Measurements from ENCODE around the gene EP400.
A peak's percentile ranks its signal among the peaks of the same experiment; 100 is the strongest.

EP400 gene

GRCh38 chr12:132069336-132069985, 119.7 kb downstream of the EP400 start:
- TF ChIP-seq POLR2A (IDR thresholded peaks at IDR 0.05; ENCODE audit: extremely low read depth, insufficient read length) (no peak), MAX (IDR thresholded peaks at IDR 0.05; ENCODE audit: low read depth, low read length) (no peak), CTCF (IDR thresholded peaks at IDR 0.05; ENCODE audit: low read depth, low read length) (no peak), MYC (IDR thresholded peaks at IDR 0.05; ENCODE audit: low read depth, low read length) (no peak)
- no peak for DNase-seq (ENCODE audit: low read depth)
- no peak overlapping the region for H3K4me3 ChIP-seq (ENCODE audit: low read depth, low read length)

- no peak for DNase-seq (ENCODE audit: low read depth)
- H3K4me3 ChIP-seq (ENCODE audit: low read depth, low read length): no peak overlapping the region
- TF ChIP-seq MYC (IDR thresholded peaks at IDR 0.05; ENCODE audit: low read depth, low read length) (no peak), MAX (IDR thresholded peaks at IDR 0.05; ENCODE audit: low read depth, low read length) (no peak), POLR2A (IDR thresholded peaks at IDR 0.05; ENCODE audit: extremely low read depth, insufficient read length) (no peak), CTCF (IDR thresholded peaks at IDR 0.05; ENCODE audit: low read depth, low read length) (no peak)
Measured at GRCh38 chr12:132070298-132070697, 120.6 kb downstream of the EP400 start.

- H3K4me3 ChIP-seq (ENCODE audit: low read depth, low read length): no peak overlapping the region
- DNase-seq (ENCODE audit: low read depth): peak; percentile 66
- TF ChIP-seq CTCF (IDR thresholded peaks at IDR 0.05; ENCODE audit: low read depth, low read length) (no peak), MYC (IDR thresholded peaks at IDR 0.05; ENCODE audit: low read depth, low read length) (no peak), POLR2A (IDR thresholded peaks at IDR 0.05; ENCODE audit: extremely low read depth, insufficient read length) (no peak), MAX (IDR thresholded peaks at IDR 0.05; ENCODE audit: low read depth, low read length) (no peak)
Measured at GRCh38 chr12:132071040-132071810, 121.5 kb downstream of the EP400 start.

GRCh38 chr12:132071830-132072384, 122.2 kb downstream of the EP400 start:
- no peak for DNase-seq (ENCODE audit: low read depth)
- TF ChIP-seq MYC (IDR thresholded peaks at IDR 0.05; ENCODE audit: low read depth, low read length): no peak
- no peak for TF ChIP-seq CTCF (IDR thresholded peaks at IDR 0.05; ENCODE audit: low read depth, low read length)
- TF ChIP-seq POLR2A (IDR thresholded peaks at IDR 0.05; ENCODE audit: extremely low read depth, insufficient read length): no peak
- no peak for TF ChIP-seq MAX (IDR thresholded peaks at IDR 0.05; ENCODE audit: low read depth, low read length)
- H3K4me3 ChIP-seq (ENCODE audit: low read depth, low read length): no peak overlapping the region

- TF ChIP-seq POLR2A (IDR thresholded peaks at IDR 0.05; ENCODE audit: extremely low read depth, insufficient read length): no peak
- no peak for TF ChIP-seq CTCF (IDR thresholded peaks at IDR 0.05; ENCODE audit: low read depth, low read length)
- no peak for TF ChIP-seq MAX (IDR thresholded peaks at IDR 0.05; ENCODE audit: low read depth, low read length)
- no peak for TF ChIP-seq MYC (IDR thresholded peaks at IDR 0.05; ENCODE audit: low read depth, low read length)
- H3K4me3 ChIP-seq (ENCODE audit: low read depth, low read length): no peak overlapping the region
- DNase-seq (ENCODE audit: low read depth): no peak
Measured at GRCh38 chr12:132074216-132074615, 124.5 kb downstream of the EP400 start.

Measured in NB4 (cell line).